Kidney epithelial cell (primary cell): ENCODE measurements around the gene CCDC97. TPM values are rescaled to one million over a fixed set of nuclear protein-coding genes. Genes with fewer than 3 reads are reported as not detected.

ENCODE experiments used
- DNase-seq: peaks from one replicate; pipeline ENCODE4 v3.0.0-alpha.2; 2010; ENCODE audit warnings: low read depth
- H3K27me3 ChIP-seq: 2 replicates; pipeline ENCODE4 v1.6.0; 2011; ENCODE audit warnings: low read length; ENCODE audit not compliant: control insufficient read depth, insufficient read depth
- H3K36me3 ChIP-seq: 2 replicates; pipeline ENCODE4 v1.5.1; 2011; ENCODE audit warnings: low read length; ENCODE audit not compliant: control insufficient read depth, insufficient read depth
- H3K4me3 ChIP-seq: 2 replicates; pipeline ENCODE4 v1.5.1; 2011; ENCODE audit warnings: low read depth, mild to moderate bottlenecking, control low read depth, low read length
- total RNA-seq: library from RNA; depleted of rRNA; stranded (reverse); fragments of >200 nt; gene quantifications from 2 replicates; pipeline ENCODE4 v1.2.3, GENCODE V29; 2015
- TF ChIP-seq, protein P1 (sequence below): IDR thresholded peaks from 2 replicates; pipeline ENCODE4 v1.5.1; 2011; ENCODE audit warnings: mild to moderate bottlenecking, moderate library complexity, low read length, control low read depth, inconsistent platforms; ENCODE audit not compliant: insufficient read depth, poor library complexity, severe bottlenecking

Gene CCDC97
- total RNA-seq, 1 donor from 2014 or later = 17.3 TPM

- peaks cover 5% of the 10 kb centered on the region for H3K36me3 ChIP-seq
- no peak overlapping the region for H3K4me3 ChIP-seq
- TF ChIP-seq, protein P1, sequence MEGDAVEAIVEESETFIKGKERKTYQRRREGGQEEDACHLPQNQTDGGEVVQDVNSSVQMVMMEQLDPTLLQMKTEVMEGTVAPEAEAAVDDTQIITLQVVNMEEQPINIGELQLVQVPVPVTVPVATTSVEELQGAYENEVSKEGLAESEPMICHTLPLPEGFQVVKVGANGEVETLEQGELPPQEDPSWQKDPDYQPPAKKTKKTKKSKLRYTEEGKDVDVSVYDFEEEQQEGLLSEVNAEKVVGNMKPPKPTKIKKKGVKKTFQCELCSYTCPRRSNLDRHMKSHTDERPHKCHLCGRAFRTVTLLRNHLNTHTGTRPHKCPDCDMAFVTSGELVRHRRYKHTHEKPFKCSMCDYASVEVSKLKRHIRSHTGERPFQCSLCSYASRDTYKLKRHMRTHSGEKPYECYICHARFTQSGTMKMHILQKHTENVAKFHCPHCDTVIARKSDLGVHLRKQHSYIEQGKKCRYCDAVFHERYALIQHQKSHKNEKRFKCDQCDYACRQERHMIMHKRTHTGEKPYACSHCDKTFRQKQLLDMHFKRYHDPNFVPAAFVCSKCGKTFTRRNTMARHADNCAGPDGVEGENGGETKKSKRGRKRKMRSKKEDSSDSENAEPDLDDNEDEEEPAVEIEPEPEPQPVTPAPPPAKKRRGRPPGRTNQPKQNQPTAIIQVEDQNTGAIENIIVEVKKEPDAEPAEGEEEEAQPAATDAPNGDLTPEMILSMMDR = no peak
- DNase-seq = no peak
- H3K27me3 ChIP-seq = no peaks in the 10 kb centered on the region
These were observed 3.8 kb upstream of the CCDC97 start for GRCh38 chr19:41305927-41306793.

DNA sequence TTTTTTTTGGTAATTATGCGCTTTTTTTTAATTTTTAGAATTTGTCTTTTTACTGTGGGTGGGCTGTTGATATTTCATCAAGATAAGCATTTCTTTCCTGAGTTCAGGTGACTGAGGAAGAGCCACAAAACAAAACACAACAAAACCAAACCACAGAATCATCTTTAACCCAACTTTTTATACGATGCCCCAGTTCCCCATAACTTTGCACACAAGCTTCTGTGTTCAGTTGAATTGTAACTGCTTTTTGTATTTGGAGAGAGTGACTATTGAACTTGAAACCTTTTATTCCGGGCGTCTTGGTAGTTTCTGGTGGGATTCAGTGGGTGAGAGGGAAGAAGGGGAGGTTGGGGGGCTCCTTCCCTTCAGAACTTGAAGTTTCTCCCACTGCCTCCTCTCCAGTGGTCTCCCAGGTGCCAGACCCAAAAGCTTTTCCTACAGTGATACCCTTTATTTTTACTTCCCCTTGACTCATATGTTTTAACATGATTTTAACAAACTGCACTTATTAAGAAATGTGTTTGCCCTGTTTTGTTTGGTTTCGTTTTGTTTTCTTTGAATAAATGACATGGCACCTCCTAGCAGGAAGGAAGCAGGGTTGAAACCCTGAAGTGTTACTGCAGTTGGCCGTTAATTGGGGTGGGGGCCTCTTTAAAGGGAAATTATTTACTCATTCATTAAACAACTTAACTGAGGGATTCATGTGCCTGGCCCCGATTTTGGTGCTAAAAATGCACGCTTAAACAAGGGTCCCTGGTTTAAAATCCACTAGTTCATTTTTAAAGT is 2.7 kb upstream of the CCDC97 start:
- Histone ChIP-seq H3K27me3 (no peaks in the 10 kb centered on the region), H3K4me3 (no peak overlapping the region), H3K36me3 (peaks cover 5% of the 10 kb centered on the region)
- TF ChIP-seq, protein P1 = no peak
- no peak for DNase-seq

DNA sequence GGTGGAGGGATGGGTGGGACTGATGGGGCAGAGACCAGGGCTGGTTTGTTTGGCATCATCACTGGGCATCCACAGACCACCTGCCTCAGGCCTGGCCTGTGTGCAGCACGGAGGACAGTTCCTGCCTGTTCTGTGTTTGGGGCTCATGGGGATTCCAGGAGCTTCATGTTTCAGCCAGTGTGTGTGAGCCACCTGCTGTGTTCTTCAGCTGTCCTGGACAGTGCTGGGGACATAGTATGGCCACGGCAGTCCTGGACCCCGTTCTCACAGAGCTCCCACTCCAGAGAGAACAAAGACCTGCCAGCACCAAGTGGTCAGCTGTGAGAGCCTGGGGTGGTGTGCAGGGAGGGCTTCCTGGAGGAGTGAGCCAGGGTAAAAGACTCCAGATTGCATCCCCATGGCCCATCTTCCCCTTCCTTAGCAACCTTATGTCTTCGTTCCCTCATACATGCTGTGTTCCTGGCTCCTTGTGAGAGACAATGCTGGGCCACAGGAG is 2.0 kb upstream of the CCDC97 start:
- Histone ChIP-seq H3K27me3 (no peaks in the 10 kb centered on the region), H3K4me3 (no peak overlapping the region), H3K36me3 (peaks cover 5% of the 10 kb centered on the region)
- no peak for DNase-seq
- TF ChIP-seq, protein P1 = no peak

GRCh38 chr19:41308450-41309179 is 1.4 kb upstream of the CCDC97 start:
- Histone ChIP-seq H3K36me3 (peaks cover 5% of the 10 kb centered on the region), H3K4me3 (no peak overlapping the region), H3K27me3 (no peaks in the 10 kb centered on the region)
- TF ChIP-seq, protein P1 = peak; percentile 98
- DNase-seq = no peak

DNA sequence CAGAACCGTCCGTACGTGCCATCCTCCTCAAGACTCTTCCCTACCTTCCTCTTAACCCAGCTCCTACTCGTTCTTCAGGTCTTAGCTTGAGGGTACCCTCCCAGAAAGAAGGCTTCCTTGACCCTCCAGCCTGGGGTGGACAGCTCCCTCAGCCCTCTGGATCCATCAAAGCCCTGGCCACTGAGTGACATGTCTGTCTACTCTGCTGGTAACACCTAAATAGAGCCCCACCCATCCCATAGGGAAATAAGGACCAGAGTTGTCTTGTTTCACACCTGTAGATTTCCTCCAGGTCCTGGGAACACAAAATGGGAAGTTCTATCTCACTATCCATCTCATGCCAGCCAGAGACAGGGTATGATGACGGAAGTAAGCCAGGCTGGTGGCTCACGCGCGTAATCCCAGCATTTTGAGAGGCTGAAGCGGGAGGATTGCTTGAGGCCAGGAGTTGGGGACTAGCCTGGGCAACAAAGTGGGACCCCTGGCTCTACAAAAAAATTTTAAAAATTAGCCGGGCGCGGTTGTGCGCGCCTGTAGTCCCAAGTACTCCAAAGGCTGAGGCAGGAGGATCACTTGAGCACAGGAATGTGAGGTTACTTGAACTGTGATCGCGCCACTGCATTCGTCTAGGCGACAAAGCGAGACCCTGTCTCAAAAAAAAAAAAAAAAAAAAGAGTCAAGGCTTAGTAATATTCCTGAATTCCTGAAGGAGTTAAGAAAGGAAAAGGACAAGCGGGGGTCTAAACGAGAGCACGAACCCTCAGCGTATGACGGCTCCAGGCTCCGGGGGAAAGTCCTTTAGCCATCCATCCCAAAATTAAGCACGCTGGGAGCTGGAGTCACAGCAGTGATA is 566 bp upstream of the CCDC97 start:
- Histone ChIP-seq H3K36me3 (peaks cover 5% of the 10 kb centered on the region), H3K27me3 (no peaks in the 10 kb centered on the region), H3K4me3 (peak overlapping the region; percentile 53)
- TF ChIP-seq, protein P1 = no peak
- DNase-seq = no peak
